ENCODE data around the gene NUDT22.

DNA sequence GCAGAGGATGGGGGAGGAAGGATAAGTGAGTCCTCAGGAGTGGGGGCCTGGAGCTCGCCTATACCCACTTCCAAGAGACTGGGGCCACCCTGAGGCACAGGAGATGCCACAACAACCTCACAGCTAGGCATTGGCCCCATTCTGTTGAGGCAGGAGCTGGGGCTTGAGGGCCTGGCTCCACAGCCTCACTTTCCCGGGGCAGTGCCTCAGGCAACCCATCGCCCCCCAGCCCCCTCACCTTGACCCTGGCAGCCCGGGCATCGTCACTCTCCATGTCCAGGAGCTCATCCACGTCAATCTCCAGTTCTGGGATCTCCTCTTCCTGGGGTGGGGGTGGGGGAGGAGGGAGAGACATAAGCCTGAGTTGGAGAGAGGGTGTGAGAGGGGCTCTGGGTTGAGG, 18.9 kb downstream of the NUDT22 start:
- TF ChIP-seq GATA2 (IDR thresholded peaks at IDR 0.05; ENCODE audit: low read depth, low read length) (no peak), GATA3 (IDR thresholded peaks at IDR 0.05; ENCODE audit: low read depth, low read length) (no peak)
